HG03521 (cell line): ENCODE measurements around the gene PLAC8.
"Not testable (repeated sequence)": the region's sequence is repeated elsewhere in the genome, so short reads cannot be mapped to it uniquely, and the experiment has no call there.

ENCODE experiments used
- ATAC-seq: cut with Tn5 transposase; IDR thresholded peaks from one replicate; pipeline ENCODE4 v1.9.1; 2021; ENCODE audit warnings: mild to moderate bottlenecking, moderate library complexity; ENCODE audit not compliant: unreplicated experiment

PLAC8 gene

DNA sequence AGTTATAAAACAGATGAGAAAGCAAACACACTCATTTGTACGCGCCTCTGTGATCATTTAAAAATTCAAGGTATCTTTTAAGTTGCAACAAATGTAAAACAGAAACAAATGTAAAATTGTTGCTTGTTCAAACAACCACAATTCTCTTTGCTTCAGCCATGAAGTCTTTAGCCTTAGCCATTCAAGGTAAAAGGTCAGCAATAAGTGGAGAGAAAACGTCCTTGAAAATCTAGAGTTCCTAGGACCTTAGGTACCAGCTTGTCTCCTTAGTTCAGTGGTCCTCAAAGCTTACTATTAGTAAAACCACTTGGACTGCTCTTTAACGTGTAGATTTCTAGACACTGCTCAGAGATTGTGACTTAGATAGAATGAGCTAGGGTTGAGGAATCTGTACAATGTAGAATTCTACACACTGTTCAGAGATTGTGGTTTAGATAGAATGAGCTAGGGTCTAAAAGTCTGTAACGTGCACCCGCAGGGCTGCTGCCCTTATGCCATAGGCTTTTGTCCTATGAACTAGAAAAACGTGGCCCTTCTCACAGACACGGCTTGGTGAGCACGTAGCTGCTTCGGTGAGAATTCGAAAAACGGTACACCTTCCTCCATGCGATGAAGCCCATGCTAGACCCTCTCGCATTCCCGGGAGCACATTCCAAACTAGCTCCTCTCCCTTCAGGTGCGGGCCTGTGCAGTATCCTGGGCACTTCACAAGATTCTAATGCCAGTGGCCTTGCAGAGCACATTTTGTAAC is 1.7 kb downstream of the PLAC8 start:
- no peak for ATAC-seq

- peak; percentile 18 for ATAC-seq
Measured at GRCh38 chr4:83112231-83112630, 2.3 kb downstream of the PLAC8 start.

- ATAC-seq: not testable (repeated sequence)
Measured at GRCh38 chr4:83111751-83112141, 2.8 kb downstream of the PLAC8 start.

- no peak for ATAC-seq
Measured at GRCh38 chr4:83110970-83111750, 3.4 kb downstream of the PLAC8 start.

DNA sequence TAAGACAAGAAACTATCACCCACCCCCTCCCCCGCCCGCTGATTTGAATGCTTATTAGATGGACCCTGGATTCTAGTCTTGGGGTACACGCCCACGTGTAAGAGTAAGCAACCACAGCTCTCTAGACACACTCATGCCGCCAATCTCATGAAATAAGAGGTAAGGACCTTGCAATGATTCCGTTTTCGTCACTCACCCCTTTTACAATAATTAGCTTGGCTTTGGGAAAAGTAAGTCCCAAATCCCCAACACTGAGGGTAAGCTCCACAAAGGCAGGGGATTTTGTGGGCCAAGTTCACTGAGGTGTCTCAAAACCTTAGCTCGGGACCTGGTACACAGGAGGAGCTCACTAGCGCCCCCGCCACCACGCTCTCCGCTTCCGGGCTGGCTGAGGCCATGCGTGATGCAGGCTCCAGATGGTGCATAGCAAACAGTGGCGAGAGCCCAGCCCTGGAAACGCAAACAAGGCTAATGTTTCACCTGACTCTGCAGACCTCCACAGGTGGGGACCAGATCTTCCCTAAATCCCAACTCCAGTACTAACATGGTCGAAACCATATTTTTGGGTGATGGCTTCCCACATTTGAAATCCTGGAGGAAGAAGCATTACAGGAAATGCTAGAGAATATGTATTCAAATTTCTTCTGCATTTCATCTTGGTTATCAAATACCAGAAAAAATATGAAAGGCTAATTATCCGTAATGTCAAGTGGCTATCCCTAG is 4.1 kb downstream of the PLAC8 start:
- ATAC-seq: peak; percentile 76

DNA sequence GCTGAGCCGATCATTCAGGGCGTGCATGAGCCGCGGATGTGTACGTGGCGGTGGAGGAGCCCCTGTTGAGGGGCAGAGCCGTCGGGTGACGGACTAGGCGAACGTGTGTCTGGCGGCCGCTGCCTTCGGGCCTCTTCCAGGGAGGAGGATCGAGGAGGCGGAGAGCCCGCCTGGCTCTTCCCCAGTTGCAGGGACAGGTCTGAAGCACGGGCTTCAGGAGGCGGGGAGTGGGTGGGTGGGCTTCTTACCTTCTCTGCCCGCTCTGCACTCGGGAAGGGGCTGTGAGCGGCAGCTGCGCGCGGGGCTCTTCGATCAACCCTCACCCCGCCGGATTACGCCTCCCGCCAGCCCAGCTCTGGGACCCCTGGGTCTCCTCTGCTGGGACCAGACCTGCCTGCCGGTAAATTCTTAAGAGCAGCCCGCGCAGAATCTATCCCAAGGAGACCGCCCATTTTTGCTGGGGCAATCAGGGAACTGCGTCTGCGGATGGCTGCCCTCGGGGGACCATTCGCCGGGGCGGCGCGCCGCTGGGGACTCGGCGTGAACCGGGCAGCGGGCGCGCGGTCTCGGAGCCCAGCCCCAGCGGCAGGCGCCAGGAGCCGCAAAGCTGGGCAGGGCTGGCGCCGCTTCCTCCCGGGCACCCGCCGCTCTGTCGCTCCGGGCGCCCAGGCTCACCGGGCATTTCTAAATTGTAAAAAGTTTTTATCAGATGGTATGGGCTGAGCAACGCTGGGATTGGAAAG is 4.9 kb downstream of the PLAC8 start:
- peak; percentile 23 for ATAC-seq

DNA sequence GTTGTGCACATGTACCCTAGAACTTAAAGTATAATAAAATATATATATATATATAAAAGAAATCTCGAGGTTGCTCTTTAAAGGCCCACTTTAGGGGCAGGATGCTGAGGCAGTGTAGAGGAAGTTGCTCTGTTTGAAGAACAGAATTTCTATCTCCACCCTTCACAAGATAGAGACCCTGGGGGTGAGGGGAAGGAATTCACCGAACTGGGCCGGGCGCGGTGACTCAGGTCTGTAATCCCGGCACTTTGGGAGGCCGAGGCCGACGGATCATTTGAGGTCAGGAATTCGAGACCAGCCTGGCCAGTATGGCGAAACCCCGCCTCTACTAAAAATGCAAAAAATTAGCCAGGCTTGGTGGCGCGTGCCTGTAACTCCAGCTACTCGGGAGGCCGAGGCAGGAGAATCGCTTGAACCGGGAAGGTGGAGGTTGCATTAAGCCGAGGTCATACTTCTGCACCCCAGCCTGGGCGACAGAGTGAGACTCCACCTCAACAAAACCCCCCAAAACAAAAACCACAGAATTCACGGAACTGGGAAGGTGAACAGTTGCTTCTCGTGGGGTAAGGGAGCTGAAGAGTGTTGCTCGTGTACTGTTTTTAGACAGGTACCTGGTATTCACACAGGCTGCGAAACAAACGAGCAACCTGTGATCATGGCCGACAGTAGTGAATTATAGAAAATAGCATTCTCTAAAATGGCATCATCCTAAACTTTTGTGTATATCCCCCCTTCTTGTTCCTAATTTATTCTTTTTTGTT is 6.2 kb downstream of the PLAC8 start:
- ATAC-seq: no peak

- ATAC-seq: no peak
Measured at GRCh38 chr4:83107631-83108030, 6.9 kb downstream of the PLAC8 start.

DNA sequence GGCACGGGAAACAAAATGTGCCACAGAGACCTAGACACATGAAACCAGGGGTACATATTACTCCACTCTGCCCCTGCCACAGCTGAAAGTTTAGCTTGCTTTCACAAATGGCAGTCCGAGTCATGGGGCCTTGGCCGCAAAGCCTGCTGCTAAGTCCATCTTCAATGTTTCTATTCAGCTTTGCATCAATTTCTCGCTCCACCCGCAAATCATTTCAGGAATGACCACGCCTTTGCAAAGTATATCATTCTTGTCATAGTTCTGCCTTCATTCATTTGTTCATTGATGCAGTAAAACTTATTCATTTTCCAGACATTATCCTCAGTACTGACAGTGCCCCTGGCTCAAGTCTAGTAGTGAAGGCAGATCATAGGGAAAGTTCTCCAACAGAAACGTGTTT is 9.5 kb downstream of the PLAC8 start:
- ATAC-seq: no peak

GRCh38 chr4:83096397-83096796 is 18.1 kb downstream of the PLAC8 start:
- no peak for ATAC-seq

DNA sequence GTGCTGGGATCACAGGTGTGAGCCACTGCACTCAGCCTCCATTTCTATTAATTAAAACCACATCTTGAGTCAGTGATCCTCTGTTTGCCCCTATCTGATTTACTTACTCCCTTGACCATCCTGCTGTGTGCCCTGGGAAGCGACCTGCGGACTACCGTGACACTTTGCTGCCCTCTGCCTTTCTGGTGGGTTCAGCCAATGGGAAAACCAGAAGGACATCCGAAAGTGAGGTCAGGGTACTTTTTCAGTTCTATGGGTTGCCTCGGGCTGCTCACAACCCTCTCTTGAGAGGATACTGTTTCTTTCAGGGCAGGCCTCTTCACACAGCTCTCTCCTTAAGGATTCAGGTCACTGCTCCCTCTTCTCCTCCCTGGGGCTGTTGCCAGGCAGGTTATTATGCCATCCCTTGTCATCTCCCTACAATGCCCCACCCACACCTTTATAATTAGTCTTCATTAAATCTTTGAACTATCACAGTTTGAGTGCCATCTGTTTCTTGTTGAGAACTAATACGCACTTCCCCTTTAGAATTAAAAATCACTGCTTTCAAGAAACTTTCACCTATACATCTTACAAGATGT is 21.4 kb downstream of the PLAC8 start:
- ATAC-seq: no peak

- ATAC-seq: no peak
Measured at GRCh38 chr4:83089410-83090157, 24.9 kb downstream of the PLAC8 start.

GRCh38 chr4:83084956-83085355 is 29.6 kb downstream of the PLAC8 start:
- not testable (repeated sequence) for ATAC-seq

DNA sequence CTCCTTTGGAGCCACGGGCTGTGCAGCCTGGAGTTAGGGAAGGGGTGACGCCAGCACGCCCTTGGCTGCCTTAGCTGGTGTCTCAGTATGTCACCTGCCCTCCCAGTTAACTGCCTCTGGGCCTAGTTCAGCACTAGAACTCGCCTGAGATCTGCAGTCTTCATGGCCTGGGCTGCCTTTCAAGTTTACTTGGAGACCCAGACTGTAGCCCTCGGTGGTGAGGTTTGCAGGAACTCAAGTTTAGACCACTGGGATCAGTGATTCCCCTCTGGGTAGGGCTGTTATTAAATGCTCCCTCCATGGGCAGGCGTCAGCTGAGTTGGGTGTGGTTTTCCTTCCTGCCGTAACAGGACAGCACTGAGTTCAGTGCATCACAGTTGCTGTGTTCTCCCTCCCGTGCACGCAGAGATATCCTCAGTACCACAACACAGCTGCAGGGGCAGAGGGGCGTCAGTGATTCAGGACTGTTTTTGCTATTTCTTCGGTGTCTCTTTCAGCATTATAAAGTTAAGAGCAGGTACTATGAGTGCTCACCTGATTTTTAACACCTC is 30.5 kb downstream of the PLAC8 start:
- ATAC-seq: no peak

GRCh38 chr4:83082777-83083176 is 31.8 kb downstream of the PLAC8 start:
- ATAC-seq: no peak

DNA sequence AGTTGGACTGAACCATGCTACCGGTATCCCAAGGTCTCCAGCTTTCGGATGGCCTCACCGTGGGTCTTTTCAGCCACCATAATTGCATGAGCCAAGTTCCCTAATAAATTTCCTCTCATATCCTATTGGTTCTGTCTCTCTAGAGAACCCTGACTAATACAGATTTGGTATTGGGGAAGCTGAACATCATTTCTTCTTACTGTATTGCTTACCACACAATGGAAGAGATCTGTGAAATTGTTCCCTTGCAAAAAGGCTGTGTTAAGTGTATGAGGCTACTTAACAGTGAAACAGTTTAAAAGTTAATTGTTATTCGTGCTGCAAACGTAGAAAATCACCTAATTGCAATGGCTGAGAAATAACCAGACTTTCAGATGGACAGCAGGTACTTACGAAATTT is 34.0 kb downstream of the PLAC8 start:
- no peak for ATAC-seq

DNA sequence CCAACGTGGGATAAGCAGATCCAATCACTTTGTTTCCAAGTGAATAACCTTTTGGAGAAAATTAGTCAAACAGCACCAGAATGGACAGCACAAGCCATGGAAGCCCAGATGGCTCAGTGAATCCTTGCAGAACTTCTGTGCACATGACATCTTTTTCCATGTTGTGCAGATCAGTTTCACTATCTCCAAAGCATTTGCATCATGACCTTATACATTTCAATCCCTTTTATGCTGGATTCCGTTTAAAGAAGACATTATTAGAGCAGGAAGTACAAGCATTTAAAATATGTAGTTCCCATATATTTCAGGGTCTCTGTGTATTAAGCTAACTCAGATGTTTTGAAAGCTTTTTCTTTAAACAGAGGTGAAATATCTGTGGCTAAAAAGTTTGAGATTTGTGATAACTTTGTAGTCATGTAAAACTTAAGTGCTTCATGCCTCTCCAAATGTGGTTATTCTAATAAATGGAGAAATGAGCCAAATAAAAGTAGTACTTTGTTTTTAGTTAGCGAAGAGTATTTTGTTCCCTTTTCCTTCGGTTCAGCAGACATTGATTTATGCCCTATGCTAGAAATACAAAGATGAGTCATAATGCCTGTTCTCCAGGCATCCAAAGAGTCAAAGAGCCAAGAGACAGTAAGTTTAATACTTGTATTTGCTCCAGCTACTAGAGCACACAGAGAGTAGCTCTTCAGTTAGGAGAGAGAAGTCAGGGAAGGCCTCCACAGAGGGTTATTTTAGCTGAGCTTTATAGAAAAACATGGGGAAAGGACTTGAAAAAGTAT is 39.0 kb downstream of the PLAC8 start:
- ATAC-seq: no peak

DNA sequence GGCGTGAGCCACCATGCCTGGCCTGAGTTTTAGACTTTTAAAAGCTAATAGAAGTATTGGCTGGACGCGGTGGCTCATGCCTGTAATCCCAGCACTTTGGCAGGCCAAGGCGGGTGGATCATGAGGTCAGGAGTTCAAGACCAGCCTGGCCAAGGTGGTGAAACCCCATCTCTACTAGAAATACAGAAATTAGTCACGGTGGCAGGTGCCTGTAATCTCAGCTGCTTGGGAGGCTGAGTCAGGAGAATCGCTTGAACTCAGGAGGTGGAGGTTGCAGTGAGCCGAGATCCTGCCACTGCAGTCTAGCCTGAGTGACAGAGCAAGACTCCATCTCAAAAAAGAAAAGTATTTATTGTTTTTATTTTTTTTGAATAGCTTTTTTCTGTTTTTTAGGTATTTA is 39.7 kb downstream of the PLAC8 start:
- ATAC-seq: not testable (repeated sequence)
